ENCODE measurements around the gene LAMP1. TPM values are rescaled to one million over a fixed set of nuclear protein-coding genes. Genes with fewer than 3 reads are reported as not detected.

LAMP1 gene, protein sequence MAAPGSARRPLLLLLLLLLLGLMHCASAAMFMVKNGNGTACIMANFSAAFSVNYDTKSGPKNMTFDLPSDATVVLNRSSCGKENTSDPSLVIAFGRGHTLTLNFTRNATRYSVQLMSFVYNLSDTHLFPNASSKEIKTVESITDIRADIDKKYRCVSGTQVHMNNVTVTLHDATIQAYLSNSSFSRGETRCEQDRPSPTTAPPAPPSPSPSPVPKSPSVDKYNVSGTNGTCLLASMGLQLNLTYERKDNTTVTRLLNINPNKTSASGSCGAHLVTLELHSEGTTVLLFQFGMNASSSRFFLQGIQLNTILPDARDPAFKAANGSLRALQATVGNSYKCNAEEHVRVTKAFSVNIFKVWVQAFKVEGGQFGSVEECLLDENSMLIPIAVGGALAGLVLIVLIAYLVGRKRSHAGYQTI
- total RNA-seq = 249 and 313 TPM in 2 replicates

GRCh38 chr13:113296823-113297369 is at the start of gene LAMP1:
Gene LAMP1 (plus strand): TSS chr13:113297239. CDS start chr13:113297435, 196 bp downstream.

Other genes starting within 250 kb of the LAMP1 start
- not detected in 2 replicates for gene F7, start 191.4 kb upstream of the LAMP1 start, total RNA-seq
- 7.2 and 13.0 TPM in 2 replicates for gene F10, start 174.4 kb upstream of the LAMP1 start, total RNA-seq
- gene PROZ, start 138.6 kb upstream of the LAMP1 start, total RNA-seq = not detected in 2 replicates
- gene PCID2, start 88.6 kb upstream of the LAMP1 start, total RNA-seq = 43.6 and 62.5 TPM in 2 replicates
- gene CUL4A, start 87.6 kb upstream of the LAMP1 start, total RNA-seq = 67.3 and 88.1 TPM in 2 replicates
- not detected in 2 replicates for gene GRTP1, start 66.9 kb downstream of the LAMP1 start, total RNA-seq
- gene ADPRHL1, start 156.2 kb downstream of the LAMP1 start, total RNA-seq = 0.18 and 2.1 TPM in 2 replicates
- gene DCUN1D2, start 193.5 kb downstream of the LAMP1 start, total RNA-seq = 4.0 and 6.5 TPM in 2 replicates

All from cardiac atrium fibroblast (primary cell).